HG03354 (cell line): ENCODE data around the gene SCGB1C2.

Source experiments
- ATAC-seq: cut with Tn5 transposase; IDR thresholded peaks from one replicate; pipeline ENCODE4 v1.9.1; 2021; ENCODE audit warnings: mild to moderate bottlenecking; ENCODE audit not compliant: unreplicated experiment, poor library complexity, severe bottlenecking

Gene SCGB1C2

GRCh38 chr17:187130-187529 lies 49.8 kb downstream of the SCGB1C2 start:
- no peak for ATAC-seq
